CD4-positive, alpha-beta memory T cell (primary cell): Measurements from ENCODE around the gene MYO18B. TPM values are rescaled to one million over a fixed set of nuclear protein-coding genes. Genes with fewer than 3 reads are reported as not detected.

ENCODE experiments used
- CTCF ChIA-PET: fragments of 350-600 bp; sonication (Branson Sonifier 250); formaldehyde crosslinking; loops from one replicate; lab custom pipeline; 2021; ENCODE audit warnings: inconsistent platforms; ENCODE audit not compliant: partially characterized antibody; lab: Charles Lee
- POLR2A ChIA-PET: fragments of 350-600 bp; sonication (Branson Sonifier 250); formaldehyde crosslinking; loops from one replicate; lab custom pipeline; 2021; ENCODE audit not compliant: partially characterized antibody; lab: Charles Lee
- DNase-seq, 5 donors: peaks; one replicate each; pipeline versions ENCODE4 v3.0.0 to v3.0.0-alpha.2; 2020 to 2022; ENCODE audit warnings: mixed read lengths in 1 of 5
- H3K27ac ChIP-seq: one replicate; pipeline ENCODE4 v1.7.0; 2013; ENCODE audit warnings: low read depth, low read length
- H3K27me3 ChIP-seq: 2 replicates; pipeline ENCODE4 v1.7.0; 2013; ENCODE audit warnings: mild to moderate bottlenecking, low read length, moderate library complexity; ENCODE audit not compliant: insufficient read depth
- H3K36me3 ChIP-seq: 2 replicates; pipeline ENCODE4 v1.7.0; 2013; ENCODE audit warnings: mild to moderate bottlenecking, low read length, moderate library complexity; ENCODE audit not compliant: insufficient read depth
- H3K4me1 ChIP-seq: 2 replicates; pipeline ENCODE4 v1.7.0; 2013; ENCODE audit warnings: mild to moderate bottlenecking, low read length, moderate library complexity; ENCODE audit not compliant: insufficient read depth
- H3K4me3 ChIP-seq, 2 donors: one replicate each; pipeline ENCODE4 v1.7.0; 2013; ENCODE audit warnings: low read length in 2 of 2, mild to moderate bottlenecking in 1 of 2
- H3K9me3 ChIP-seq, 2 donors: one replicate each; pipeline ENCODE4 v1.7.0; 2013; ENCODE audit warnings: low read length in 2 of 2, control low read depth in 1 of 2; ENCODE audit not compliant: control insufficient read depth in 1 of 2
- H3K27ac Mint-ChIP-seq, 7 donors: one replicate each; pipeline ENCODE4 v1.8.0; 2020 to 2021; ENCODE audit warnings: mixed read lengths in 7 of 7, mild to moderate bottlenecking in 6 of 7, inconsistent platforms in 3 of 7, moderate library complexity in 3 of 7
- H3K27me3 Mint-ChIP-seq, 2 donors: one replicate each; pipeline ENCODE4 v1.8.0; 2020 to 2021; ENCODE audit warnings: mixed read lengths in 2 of 2
- H3K36me3 Mint-ChIP-seq, 2 donors: one replicate each; pipeline ENCODE4 v1.8.0; 2020 to 2021; ENCODE audit warnings: mixed read lengths in 2 of 2, inconsistent platforms in 1 of 2, mild to moderate bottlenecking in 1 of 2
- H3K4me1 Mint-ChIP-seq, 4 donors: one replicate each; pipeline ENCODE4 v1.8.0; 2020 to 2021; ENCODE audit warnings: mixed read lengths in 4 of 4, mild to moderate bottlenecking in 1 of 4
- H3K4me3 Mint-ChIP-seq, 8 donors: one replicate each; pipeline ENCODE4 v1.8.0; 2020 to 2021; ENCODE audit warnings: mixed read lengths in 8 of 8, mild to moderate bottlenecking in 7 of 8, moderate library complexity in 6 of 8, inconsistent platforms in 3 of 8
- H3K9me3 Mint-ChIP-seq, 8 donors: one replicate each; pipeline ENCODE4 v1.8.0; 2020 to 2021; ENCODE audit warnings: mixed read lengths in 8 of 8, mild to moderate bottlenecking in 5 of 8, inconsistent platforms in 3 of 8, moderate library complexity in 1 of 8
- intact Hi-C: fragments of 100-400 bp; cut with micrococcal nuclease; formaldehyde crosslinking; loops from one replicate; pipeline ENCODE4 v1.15.1; 2023
- polyA plus RNA-seq, 2 donors: library from polyadenylated mRNA; unstranded; fragments of 300-500 nt; fragmentation: Illumina TruSeq; gene quantifications; one replicate each; pipeline ENCODE4 v1.2.3, GENCODE V29; 2021
- total RNA-seq, 2 experiments: library from RNA; stranded (reverse); gene quantifications; one replicate each; pipeline ENCODE4 v1.2.3, GENCODE V29; 2021

MYO18B gene
- total and polyA plus RNA-seq, 4 experiments from 2014 or later = 0.02 to 0.26 (median 0.19) TPM; not detected in 1

DNA sequence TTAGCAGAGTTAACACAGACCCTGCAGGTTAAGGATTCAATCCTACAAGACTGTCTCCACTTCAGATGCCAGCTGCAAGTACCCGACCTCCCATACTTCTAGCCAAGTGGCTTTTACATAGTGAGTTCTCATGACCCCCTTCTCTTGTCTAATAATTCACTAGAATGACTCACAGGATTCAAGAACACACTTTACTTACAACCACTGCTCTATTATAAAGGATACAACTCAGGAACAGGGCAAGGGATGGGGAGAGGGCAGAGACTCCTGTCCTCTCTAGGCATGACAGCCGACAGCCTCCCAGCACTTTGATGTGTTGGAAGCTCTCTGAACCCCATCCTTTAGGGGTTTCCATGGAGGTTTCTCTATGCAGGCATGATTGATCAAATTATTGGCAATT, 60.0 kb downstream of the MYO18B start:
- H3K36me3 ChIP-seq = no peaks in the 10 kb centered on the region
- no peak for DNase-seq
- H3K4me3 Mint-ChIP-seq = no peak overlapping the region
- CTCF ChIA-PET = no interaction called here
- H3K36me3 Mint-ChIP-seq = no peaks in the 10 kb centered on the region
- no peaks in the 10 kb centered on the region for H3K4me1 ChIP-seq
- H3K27me3 ChIP-seq = no peaks in the 10 kb centered on the region
- no peak overlapping the region for H3K27ac ChIP-seq
- intact Hi-C loops = no loop called here
- H3K9me3 ChIP-seq = no peaks in the 10 kb centered on the region
- POLR2A ChIA-PET = no interaction called here
- peaks cover 10 to 17% of the 10 kb centered on the region in 2 donors for H3K27me3 Mint-ChIP-seq
- no peaks in the 10 kb centered on the region for H3K4me1 Mint-ChIP-seq
- H3K4me3 ChIP-seq = no peak overlapping the region
- no peak overlapping the region for H3K27ac Mint-ChIP-seq
- peaks cover 0 to 8% (median 0%) of the 10 kb centered on the region in 8 donors for H3K9me3 Mint-ChIP-seq

DNA sequence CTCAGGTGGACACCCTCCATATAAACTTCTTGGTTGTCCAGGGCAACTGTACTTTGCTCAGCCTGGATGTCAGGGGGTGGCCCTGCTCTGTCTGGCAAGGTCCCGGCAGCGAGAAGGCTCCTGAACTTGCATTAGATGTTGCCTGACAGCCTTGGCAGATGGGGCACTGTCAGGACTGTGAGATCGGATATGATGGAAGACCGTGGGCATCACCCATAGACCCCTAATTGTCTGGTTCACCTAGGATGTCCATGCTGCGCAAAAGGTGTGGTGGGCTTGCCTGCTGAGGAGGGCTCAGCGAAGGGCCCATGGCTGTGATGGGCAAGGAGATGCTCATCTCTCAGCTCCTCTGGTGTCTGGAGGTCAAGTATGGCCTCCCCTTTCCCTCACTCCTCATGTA, 62.7 kb downstream of the MYO18B start:
- POLR2A ChIA-PET = no interaction called here
- no peaks in the 10 kb centered on the region for H3K27me3 ChIP-seq

DNA sequence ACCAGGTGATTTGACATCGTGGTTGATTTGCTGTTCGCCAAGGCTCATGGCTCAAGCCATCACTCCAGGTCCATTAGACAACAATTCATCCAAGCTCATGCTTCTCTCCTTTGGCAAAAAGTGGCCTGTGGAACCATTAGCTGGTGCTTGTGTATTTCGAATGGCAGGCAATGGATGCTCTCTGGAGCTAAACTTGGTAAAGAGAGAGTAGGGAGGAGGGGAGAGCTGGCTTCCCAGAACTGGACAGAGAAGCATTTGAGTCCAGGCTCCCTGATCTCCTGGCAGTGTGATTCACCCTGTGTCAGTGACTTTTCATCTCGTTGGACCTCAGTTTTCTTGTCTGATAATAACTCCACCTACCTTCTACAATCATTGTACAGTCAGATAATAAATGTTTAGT, 64.6 kb downstream of the MYO18B start:
- CTCF ChIA-PET = no interaction called here
- Histone ChIP-seq H3K9me3 (no peaks in the 10 kb centered on the region), H3K4me3 (no peak overlapping the region), H3K27me3 (no peaks in the 10 kb centered on the region), H3K27ac (no peak overlapping the region), H3K4me1 (no peaks in the 10 kb centered on the region), H3K36me3 (no peaks in the 10 kb centered on the region)
- no peak overlapping the region for H3K4me3 Mint-ChIP-seq
- no peaks in the 10 kb centered on the region for H3K36me3 Mint-ChIP-seq
- no peak overlapping the region for H3K27ac Mint-ChIP-seq
- DNase-seq = no peak
- intact Hi-C loops = no loop called here
- H3K4me1 Mint-ChIP-seq = no peaks in the 10 kb centered on the region
- H3K9me3 Mint-ChIP-seq = peaks cover 0 to 3% (median under 1%) of the 10 kb centered on the region in 8 donors
- H3K27me3 Mint-ChIP-seq = peaks cover 10% of the 10 kb centered on the region in 2 donors
- POLR2A ChIA-PET = no interaction called here

More for the DNA sequence above, 62.7 kb downstream of the MYO18B start:
- H3K27ac ChIP-seq = no peak overlapping the region
- CTCF ChIA-PET = interaction anchor here (0.8 kb wide), 1 partner anchor 16 kb away, joined by 3 read pairs; no protein-coding TSS in a partner anchor
- Mint-ChIP-seq H3K4me3 (no peak overlapping the region), H3K4me1 (no peaks in the 10 kb centered on the region), H3K36me3 (no peaks in the 10 kb centered on the region), H3K9me3 (peaks cover 0 to 3% (median under 1%) of the 10 kb centered on the region in 8 donors), H3K27me3 (peaks cover 10 to 16% of the 10 kb centered on the region in 2 donors), H3K27ac (no peak overlapping the region)
- no peak overlapping the region for H3K4me3 ChIP-seq
- H3K4me1 ChIP-seq = no peaks in the 10 kb centered on the region
- no peak for DNase-seq
- intact Hi-C loops = no loop called here
- no peaks in the 10 kb centered on the region for H3K9me3 ChIP-seq
- no peaks in the 10 kb centered on the region for H3K36me3 ChIP-seq

DNA sequence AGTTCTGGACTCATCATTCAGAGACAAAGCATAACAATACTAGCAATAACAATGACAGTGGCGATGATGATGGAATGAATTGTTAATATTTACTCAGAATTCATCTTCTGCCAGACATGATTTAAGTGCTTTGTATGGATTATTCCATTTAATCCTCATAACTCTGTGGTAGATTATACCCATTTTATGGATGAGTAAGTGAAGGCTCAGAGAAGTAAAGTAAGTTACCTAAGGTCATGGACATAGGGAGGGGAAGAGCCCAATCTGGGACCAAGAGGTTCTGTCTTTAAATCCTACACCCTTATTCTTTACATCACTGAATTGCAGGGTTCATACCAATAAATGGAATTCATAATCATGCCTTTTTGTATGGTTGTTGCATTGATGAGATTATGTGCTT, 72.7 kb downstream of the MYO18B start:
- no peak overlapping the region for H3K4me3 Mint-ChIP-seq
- Histone ChIP-seq H3K27me3 (no peaks in the 10 kb centered on the region), H3K4me1 (no peaks in the 10 kb centered on the region), H3K36me3 (no peaks in the 10 kb centered on the region), H3K4me3 (no peak overlapping the region), H3K9me3 (no peaks in the 10 kb centered on the region), H3K27ac (no peak overlapping the region)
- H3K4me1 Mint-ChIP-seq = no peaks in the 10 kb centered on the region
- H3K36me3 Mint-ChIP-seq = no peaks in the 10 kb centered on the region
- peaks cover 0 to 7% (median 0%) of the 10 kb centered on the region in 8 donors for H3K9me3 Mint-ChIP-seq
- intact Hi-C loops = no loop called here
- ChIA-PET CTCF (no interaction called here), POLR2A (no interaction called here)
- H3K27me3 Mint-ChIP-seq = peaks cover 5 to 11% of the 10 kb centered on the region in 2 donors
- H3K27ac Mint-ChIP-seq = no peak overlapping the region
- DNase-seq = no peak

DNA sequence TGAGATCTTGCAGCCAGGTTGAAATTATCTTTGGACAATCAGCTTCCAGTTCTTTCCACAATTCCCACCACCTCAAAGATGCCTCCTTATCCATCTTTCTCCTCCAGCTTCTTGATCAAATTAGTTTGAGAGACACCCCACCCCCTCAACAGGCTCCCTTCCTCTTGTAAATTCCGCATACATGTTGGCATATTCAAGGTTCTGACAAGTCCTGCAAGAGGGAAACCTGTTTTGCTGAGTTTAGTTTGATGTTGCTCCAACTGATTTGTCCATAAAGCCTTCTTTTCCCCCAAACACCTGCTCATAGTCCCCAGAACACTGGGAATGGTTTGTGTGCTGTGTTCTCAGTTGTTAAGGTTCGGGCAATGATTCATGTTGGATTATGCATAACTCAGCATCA, 73.6 kb downstream of the MYO18B start:
- H3K4me3 Mint-ChIP-seq = no peak overlapping the region
- Histone ChIP-seq H3K4me3 (no peak overlapping the region), H3K27me3 (no peaks in the 10 kb centered on the region), H3K36me3 (no peaks in the 10 kb centered on the region), H3K9me3 (no peaks in the 10 kb centered on the region), H3K27ac (no peak overlapping the region), H3K4me1 (no peaks in the 10 kb centered on the region)
- ChIA-PET POLR2A (no interaction called here), CTCF (interaction anchor here (0.5 kb wide), 1 partner anchor 96 kb away, joined by 4 read pairs; no protein-coding TSS in a partner anchor)
- H3K4me1 Mint-ChIP-seq = no peaks in the 10 kb centered on the region
- intact Hi-C loops = no loop called here
- H3K36me3 Mint-ChIP-seq = no peaks in the 10 kb centered on the region
- peaks cover 0 to 8% (median 2%) of the 10 kb centered on the region in 8 donors for H3K9me3 Mint-ChIP-seq
- DNase-seq = no peak
- no peak overlapping the region for H3K27ac Mint-ChIP-seq
- H3K27me3 Mint-ChIP-seq = peaks cover 5 to 11% of the 10 kb centered on the region in 2 donors

DNA sequence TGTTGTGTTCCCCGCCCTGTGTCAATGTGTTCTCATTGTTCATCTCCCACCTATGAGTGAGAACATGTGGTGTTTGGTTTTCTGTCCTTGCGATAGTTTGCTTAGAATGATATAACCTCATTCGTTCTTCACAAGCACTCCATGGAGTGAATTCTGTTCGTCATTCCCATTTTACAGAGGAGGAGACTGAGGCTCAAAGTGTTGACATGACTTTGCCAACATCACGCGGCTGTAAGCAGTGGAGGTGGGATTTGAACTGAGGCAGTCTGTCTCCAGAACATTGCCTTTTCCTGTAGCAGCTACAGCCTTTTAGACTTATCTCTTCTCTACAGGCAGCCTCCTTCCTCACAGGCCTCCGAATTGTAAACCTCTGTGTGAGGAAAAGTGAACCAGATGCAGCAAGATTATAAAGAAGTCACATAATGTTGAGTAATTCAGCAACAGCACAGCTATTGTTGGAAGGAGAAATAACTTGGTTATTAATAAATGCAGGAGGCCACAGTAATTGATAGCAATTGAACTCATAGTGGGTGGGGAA, 74.6 kb downstream of the MYO18B start:
- Histone ChIP-seq H3K9me3 (no peaks in the 10 kb centered on the region), H3K36me3 (no peaks in the 10 kb centered on the region), H3K4me3 (no peak overlapping the region), H3K27ac (no peak overlapping the region), H3K4me1 (no peaks in the 10 kb centered on the region), H3K27me3 (no peaks in the 10 kb centered on the region)
- no peak overlapping the region for H3K4me3 Mint-ChIP-seq
- H3K9me3 Mint-ChIP-seq = peaks cover 0 to 8% (median 3%) of the 10 kb centered on the region in 8 donors
- no peaks in the 10 kb centered on the region for H3K4me1 Mint-ChIP-seq
- CTCF ChIA-PET = no interaction called here
- no peaks in the 10 kb centered on the region for H3K36me3 Mint-ChIP-seq
- intact Hi-C loops = no loop called here
- POLR2A ChIA-PET = no interaction called here
- H3K27ac Mint-ChIP-seq = no peak overlapping the region
- no peak for DNase-seq
- H3K27me3 Mint-ChIP-seq = peaks cover 5 to 11% of the 10 kb centered on the region in 2 donors

DNA sequence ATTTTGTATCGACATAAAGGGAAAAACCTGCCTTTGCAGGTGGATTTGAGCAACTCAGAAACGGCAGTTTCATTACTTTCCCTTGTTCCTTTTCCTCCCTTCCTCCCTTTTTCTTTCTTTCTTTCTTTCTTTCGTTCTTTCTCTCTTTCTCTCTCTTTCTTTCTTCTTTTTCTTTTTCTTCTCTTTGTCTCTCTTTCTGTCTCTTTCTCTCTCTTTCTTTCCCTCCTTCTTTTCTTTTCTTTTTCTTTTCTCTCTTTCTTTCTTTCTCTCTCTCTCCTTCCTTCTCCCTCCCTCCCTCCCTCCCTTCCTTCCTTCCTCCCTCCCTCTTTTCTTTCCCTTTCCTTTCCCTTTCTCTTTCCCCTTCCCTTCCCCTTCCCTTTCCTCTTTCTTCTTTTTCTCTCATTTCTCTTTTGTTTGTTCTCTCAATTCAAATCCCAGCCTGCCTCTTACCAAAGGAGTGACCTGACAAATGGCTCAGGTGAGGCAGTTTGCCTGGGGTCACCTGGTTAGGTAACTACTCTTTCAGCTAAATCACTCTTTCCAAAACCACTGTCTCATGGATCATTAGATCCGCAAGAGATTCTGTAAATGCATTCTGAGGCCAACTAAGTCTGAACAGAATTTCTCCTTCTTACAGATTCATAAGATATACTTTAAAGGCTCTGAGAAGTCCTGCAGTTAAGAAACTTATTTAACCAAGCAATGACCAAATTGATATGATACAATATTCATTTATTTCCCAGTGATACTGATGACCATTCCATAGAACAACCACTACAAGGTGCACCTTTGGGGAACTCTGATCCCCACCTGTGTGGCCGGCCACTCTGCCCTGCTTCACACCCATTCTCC, 75.3 kb downstream of the MYO18B start:
- POLR2A ChIA-PET = no interaction called here
- H3K4me3 Mint-ChIP-seq = no peak overlapping the region
- peaks cover 9 to 13% of the 10 kb centered on the region in 2 donors for H3K27me3 Mint-ChIP-seq

More for the DNA sequence above, 75.3 kb downstream of the MYO18B start:
- CTCF ChIA-PET = no interaction called here
- DNase-seq = no peak
- Mint-ChIP-seq H3K9me3 (peaks cover 0 to 12% (median 4%) of the 10 kb centered on the region in 8 donors), H3K27ac (no peak overlapping the region), H3K4me1 (no peaks in the 10 kb centered on the region), H3K36me3 (no peaks in the 10 kb centered on the region)
- Histone ChIP-seq H3K27me3 (no peaks in the 10 kb centered on the region), H3K9me3 (no peaks in the 10 kb centered on the region), H3K4me3 (no peak overlapping the region), H3K4me1 (no peaks in the 10 kb centered on the region), H3K36me3 (no peaks in the 10 kb centered on the region), H3K27ac (no peak overlapping the region)
- intact Hi-C loops = no loop called here
